ENCODE measurements around the gene ALOXE3.

ALOXE3 gene

DNA sequence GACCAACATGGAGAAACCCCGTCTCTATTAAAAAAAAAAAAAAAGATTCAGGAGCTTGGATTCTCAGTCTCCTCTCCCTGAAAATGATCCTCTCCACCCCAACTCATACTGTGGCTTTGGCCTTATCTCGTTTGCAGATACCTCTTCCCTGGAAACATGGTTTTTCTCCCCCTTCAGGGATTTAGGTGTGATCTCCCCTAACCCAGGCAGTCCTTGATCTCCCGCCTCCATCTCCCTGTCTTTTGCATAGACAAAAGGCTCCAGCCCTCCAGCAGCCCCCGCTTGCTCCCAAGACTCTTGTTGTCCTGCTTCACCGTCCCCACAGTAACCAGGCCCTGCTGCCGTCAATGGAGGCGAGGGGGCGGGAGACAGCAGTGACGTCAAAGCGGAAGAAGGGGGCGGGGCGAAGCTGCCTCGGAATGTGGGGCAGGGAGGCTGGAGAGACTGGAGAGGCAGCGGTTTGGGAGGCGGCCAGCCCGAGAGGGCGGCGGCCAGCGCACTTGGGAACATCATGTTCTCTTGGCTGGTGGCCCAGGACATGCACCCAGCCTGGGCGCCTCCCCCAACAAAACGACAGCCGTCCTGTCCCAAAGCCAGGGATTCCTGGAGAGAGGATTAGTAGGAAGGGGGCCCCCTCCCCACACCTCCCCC lies 35.8 kb upstream of the ALOXE3 start:
- peak; percentile 94 for DNase-seq

DNA sequence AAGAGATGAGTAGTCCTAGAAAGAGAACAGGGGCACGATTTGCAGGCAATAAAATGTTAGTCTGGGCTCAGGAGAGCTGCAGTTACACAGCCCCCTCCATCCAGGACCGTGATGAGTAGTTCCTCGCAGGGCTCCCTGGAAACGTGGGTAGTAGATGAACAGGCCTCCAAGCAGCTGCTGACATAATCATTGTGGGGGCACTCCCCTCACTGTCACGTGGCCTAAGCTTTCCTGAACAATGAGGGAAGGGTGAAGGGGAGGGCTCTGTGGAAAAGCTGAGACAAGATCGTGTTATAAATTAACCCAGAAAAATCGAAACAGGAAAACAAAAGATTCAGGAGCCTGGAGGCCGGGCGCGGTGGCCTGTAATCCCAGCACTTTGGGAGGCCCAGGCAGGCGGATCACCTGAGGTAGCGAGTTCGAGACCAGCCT lies 35.2 kb upstream of the ALOXE3 start:
- no peak for DNase-seq

DNA sequence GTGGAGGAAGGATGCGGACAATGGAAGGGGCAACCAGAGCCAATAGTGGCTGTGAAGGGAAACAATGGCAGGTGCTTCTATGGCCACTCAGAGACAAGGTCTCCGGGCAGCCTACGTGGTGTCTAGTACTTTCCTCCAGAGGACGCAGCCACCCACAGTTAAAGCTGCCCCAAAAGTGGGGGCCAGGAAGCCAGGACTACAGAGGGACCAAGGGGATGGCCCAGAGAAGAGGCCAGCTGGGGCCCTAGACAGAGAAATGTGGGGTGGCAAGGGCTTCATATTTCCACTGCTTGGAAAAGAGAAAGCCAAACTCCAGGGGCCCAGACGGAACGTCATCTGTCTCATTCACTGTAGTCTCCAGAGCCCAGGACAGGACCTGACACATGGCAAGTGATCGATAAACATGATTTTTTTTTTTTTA lies 34.7 kb upstream of the ALOXE3 start:
- no peak for DNase-seq

DNA sequence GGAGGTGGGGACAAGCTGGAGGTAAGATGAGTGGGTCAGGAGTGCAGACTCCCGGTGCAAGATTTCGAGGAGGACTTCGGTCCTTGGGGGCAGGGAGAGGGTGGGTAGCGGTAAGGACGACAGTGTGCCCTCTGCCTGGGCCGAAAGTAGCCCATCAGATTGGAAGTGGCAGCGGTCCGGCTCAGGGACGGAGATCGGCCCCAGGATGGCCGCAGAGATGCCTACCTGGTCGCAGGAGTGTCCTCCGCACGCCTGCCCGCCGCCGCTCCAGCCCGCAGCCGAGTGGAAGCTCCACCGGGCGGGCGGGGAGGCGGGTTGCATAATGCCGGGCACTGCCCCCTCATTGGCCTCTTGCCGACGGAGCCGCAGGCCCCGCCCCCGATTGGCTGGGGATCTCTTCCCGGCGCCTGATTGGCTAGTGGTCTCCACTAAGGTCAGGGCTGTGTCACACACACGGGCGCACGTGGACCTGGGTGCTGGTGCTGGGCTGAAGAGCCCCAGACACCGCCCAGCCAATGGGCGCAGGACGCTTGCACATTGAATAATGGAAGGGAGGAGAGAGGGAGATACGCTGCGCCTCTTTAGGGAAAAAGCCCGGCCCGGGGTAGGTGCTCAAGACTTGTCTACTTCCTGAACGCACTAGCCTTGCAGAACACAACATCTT lies 33.9 kb upstream of the ALOXE3 start, which contains the start of gene PER1:
Gene PER1, minus strand, starts transcription at position 293 of the 664 bp plus-strand sequence. CDS start 1,698 bp downstream, outside the sequence.
- peak; percentile 91 for DNase-seq

DNA sequence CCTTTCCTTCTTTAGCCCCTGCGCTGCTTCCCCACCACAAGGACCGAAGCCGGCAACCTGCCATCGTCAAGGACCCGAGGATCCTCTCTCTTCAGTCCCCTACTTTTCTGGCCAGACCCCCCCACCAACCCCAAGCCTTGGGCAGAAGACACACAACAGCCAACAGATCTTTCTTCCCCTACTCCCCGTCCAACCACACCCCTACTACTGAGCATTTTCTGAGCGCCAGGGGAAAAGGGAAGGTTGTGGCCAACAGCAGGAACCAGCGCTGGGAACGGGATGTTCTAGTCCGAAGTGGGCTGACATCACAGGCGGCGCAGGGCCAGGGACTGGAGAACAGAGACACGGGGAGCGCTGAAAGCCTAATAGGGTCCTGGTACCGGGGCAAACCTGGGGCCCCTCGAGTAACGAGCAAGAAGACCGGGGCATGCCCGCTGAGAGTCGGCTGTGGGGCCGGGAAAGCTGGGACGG lies 33.4 kb upstream of the ALOXE3 start:
- DNase-seq = no peak

DNA sequence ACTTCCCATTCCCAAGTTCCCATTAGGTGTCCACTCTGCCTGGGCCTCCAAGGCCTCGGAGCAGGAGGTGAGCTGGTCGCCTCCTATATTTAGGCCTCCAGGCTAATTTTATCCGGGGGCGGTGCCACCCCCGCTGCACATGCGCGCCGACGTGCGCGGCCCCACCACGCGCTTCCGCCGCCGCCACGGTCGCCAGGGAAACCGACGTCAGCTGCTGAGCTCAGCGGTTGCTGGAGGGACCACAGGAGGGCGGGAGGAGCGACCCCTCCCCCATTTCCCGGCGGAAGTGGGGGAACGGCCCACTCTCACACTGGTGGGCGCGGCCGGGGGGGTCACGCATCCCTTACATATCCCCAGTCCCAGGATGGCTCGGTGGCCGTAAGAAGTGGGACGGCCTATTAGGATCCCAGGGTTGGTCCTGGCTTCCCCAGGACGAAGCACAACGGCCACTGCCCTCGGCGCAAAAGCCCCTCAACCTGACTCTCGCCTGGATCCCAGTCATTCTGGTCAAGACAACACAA lies 32.9 kb upstream of the ALOXE3 start:
- DNase-seq = peak; percentile 88

DNA sequence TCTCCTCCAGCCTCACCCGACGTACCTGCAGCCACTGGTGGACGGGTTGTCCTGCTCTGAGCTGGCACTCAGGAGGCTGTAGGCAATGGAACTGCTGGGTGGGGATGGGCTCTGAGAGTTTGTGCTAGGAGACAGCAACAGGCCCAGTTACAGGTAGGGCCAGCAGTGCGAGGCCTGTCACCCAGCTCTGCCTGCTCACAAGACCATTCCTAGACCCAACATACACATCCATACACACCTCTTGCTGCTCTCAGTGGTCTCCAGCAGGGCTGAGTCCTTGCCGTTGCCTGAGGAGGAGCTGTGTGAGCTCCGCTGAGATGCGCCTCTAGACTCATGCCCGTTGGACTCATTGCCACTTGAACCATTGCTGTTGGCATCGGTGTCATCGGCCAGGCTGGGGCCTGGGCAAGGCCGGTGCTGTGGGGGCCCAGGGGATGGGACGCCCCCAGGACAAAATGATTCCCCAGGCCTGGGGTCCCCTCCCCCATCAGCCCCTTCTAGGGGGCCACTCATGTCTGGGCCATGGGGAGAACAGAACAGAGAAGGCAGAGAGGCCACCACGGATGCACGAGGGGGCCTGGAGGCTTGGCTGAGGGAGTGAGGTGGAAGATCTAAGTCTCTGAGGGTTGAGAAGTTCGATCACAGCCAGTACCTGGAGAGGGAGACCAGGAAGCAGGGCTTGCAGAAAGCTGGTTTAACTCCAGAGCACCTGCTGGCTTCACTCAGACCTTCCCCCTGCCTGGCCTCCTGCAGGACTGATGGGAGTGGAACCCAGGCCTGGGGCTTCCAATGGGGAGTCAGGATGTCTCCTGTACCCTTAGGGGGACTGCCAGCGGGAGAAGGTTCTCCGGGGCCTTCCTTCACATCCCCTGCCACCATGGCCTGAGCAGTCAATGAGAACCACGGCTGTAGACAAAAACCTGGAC lies 32.1 kb upstream of the ALOXE3 start:
- DNase-seq = no peak

DNA sequence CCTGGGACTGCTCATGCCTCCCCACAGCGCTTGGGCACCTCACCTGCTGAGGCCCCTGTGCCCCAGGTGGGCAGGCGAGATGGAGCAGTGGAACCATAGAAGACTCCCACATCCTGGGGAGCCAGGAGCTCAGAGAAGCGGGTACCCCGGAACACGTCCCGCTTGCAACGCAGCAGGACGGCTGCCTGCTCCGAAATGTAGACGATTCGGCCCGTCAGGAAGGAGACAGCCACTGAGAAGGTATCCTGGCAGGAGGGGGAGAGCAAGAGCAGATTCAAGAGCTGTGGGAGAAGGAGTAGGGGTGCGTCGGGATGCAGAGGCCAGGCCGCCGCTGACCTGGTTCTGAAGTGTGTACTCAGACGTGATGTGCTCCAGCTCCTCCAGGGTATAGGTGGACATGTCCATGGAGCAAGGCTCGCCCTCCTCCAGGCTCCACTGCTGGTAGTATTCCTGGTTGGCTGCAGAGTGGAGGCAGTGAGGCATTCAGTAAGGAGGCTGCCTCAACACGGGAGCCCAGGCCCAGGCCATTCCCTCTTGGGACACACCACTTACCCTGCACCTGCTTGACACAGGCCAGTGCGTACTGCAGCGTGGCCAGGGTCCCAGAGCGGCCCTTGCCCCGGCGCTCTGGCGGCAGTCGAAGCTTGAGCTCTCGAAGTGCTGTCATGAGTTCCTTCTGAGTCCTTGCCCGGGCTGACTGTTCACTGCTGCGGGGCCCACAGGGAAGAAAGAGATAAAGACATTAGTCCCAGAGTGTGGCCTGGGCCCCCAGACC lies 31.3 kb upstream of the ALOXE3 start:
- DNase-seq = no peak

DNA sequence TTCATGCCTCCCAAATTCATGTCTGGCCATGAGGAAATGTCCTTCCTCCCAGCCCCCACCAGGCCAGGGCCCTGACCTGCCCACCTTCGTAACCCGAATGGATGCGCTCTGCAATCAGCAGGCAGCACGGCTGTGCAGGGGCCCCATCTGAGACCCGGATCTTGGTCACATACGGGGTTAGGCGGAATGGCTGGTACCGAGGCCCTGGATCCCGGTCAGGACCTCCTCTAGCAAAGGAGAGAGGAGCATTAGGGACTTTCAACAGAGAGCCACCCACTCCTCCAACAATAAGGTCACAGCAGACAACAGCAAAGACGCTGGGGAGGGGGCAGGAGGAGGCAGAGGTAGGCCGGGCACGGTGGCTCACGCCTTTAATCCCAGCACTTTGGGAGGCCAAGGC lies 30.2 kb upstream of the ALOXE3 start:
- DNase-seq = no peak

DNA sequence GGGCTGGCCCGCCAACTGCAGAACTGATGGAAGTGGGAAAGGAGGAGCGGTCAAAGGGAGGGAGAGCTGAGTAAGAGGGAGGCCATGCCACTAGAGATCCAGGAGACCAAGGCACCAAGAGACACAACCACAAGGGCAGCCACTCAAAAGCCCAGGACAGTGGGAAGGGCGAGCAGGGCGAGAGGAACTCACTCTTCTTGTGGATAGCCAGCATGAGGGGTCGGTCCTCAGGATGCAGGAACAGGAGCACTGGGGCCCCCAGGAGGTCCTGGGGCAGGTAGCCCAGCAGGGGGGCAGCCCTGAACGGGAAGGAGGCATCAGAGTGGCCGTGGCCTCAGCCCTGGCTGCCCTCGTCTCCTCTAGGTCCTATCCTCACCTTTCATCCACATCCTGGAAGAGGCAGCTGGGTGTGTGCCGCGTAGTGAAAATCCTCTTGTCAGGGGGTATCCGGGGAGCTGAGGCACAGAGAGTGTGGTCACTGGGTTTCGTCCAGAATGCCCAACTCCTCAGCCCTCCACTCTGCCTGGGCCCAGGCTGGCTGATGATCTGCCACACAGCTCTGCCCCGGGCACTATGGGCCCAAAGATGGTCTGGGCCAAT lies 29.6 kb upstream of the ALOXE3 start:
- no peak for DNase-seq

DNA sequence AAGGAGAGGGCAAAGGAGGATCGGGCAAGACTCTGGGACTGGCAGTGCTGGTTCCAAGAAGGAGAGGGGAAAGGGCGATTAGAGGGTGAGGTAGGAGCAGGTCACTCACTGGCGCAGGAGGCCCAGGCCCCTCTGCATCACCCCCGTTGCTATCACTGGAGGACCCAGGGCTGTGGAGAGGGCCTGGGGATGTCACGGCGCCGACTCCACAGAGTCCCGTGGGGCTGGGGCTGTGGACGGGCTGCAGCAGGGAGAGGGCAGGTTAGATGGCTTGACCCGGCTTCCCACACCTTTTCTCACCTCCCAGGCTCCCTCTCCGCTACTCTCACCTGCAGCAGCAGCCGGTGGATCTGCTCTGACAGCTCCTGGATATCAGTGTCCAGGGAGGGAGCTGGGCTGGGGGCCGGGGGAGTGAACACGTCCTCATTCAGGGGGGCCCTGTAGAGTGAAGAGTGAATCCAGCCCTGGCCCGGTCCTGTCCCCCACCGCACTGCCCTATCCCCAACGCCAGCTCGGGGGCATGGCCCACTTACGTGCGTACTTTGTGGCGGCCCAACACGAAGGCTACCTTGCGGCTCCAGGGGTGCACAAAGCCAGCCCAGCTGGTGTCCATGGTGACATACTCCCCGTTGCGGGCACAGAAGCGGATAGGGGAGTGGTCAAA lies 29.0 kb upstream of the ALOXE3 start:
- DNase-seq = no peak

DNA sequence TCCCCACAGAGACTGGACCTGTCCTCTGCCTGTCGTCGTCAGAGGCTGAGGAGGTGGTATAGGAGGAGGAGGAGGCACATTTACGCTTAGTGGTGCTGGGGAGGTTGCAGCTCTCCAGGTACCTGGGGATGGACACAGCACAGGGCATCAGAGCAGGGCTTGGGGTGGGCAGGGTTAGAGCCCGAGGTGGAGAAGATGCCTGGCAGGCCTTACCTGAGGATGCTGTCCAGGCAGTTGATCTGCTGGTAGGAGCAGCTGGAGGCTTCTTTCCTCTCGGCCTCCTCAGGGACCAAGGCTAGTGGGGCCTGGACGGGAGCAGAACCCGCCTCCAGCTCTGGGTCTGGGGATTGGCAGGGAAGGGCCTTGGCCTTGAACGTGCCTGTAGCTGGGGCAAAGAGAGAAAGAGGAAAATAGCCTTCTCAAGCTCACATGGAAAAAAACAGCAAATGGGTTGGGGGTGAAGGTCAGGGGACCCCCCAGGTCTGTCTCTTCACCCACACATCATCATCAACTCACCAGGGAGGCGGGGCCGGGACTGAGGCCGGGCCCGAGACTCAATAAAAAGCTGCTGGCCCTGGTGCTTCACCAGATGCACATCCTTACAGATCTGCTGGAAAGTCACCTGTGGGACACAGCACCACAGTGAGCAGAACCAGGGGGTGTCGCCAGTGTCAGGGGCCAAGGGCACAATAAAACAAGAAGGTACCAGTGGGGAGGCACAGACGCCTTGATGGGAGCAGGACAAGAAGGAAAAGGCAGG lies 28.2 kb upstream of the ALOXE3 start:
- no peak for DNase-seq

DNA sequence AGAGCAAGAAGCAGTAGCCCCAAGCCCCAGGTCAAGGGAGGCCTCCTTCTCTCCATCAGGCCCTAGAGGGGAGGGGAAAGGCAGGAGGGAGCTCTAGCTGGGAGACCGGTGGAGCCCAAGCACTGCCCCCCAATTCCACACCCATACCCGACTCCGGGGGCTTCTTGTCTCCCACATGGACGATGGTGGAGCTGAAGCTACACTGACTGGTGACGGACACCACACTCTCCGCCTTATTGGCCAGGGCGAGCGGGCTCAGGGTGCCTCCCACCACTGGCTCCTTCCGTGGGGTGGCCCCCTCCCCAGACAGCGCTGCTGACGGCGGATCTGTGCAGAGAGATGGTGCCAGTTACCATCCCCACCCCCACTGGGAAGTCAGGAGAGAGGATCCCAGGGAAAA lies 27.5 kb upstream of the ALOXE3 start:
- DNase-seq = no peak

DNA sequence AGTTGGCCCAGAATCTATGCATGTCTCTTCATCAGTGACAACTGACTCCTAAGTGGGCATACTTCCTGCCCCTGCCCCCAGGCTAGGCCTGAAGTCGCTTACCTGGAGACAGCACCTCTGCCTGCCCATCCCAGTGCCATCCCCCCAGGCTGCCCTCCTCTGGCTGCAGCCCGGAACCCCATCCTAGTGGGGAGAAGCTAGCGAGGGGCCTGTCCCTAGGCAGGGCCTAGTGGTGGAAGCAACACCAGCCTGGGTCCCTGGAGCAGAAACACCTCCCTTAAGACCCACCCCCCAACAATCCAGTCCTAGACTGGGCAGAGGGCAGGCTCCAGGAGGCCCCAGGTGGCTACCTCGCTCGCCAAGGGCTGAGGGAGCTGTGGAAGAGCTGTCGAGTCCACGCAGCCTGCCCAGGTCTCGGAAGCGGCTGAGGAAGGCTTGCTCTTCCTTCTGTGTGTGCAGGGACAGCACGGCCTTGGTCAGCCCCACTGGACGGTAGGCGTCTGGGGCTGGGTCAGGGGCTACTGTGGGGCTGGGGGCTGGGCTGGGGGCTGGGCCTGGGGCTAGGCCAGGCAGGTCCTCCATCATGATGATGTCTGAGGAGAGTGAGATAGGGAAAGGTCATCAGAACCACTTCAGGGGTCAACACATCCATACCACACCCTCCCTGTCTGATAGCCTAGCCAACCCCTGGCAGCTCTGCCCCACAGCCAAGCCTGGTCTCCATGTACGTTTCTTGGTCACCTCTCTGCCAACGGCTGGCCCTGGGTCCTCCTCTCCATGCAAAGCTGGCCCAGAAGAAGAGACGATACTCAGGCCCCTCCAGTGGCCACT lies 26.3 kb upstream of the ALOXE3 start:
- DNase-seq = no peak

DNA sequence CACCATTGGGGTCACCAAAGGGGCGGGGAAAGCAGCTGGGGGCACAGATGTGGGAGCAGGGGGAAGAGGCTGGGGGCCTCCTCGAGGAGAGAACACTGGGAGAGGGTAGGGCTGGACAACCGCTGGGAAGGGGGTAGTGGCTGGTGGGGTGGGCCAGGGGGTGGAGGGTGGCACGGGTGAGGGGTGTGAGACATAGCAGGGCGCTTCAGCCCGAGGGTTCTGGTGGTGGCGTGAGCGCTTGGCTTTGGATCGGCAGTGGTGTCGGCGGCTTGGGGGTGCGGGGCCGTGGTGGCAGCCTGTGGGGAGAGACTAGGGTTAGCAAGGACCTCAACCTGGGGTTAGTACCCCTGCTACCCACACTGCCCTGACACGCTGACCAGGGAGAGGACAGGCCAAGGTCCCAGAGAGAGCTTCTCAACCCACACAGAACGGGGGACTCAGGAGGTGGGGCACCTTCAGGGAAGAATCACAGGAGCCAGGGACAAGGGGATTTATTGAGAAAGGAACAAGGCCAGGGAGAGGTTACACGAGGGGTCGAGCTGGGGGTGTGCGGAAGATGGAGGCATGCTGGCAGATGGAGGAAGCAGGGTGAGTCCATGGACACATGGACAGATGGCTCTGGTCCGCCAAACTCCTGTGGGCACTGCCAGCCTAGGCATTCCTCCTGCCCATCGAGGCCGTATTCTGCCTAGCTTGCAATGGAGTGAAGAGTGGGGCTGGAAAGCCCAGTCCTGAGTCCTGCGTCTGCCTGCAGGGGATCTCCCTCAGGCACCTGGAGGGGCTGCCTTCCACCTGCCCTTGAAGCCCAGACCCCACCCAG lies 25.5 kb upstream of the ALOXE3 start:
- DNase-seq = no peak

DNA sequence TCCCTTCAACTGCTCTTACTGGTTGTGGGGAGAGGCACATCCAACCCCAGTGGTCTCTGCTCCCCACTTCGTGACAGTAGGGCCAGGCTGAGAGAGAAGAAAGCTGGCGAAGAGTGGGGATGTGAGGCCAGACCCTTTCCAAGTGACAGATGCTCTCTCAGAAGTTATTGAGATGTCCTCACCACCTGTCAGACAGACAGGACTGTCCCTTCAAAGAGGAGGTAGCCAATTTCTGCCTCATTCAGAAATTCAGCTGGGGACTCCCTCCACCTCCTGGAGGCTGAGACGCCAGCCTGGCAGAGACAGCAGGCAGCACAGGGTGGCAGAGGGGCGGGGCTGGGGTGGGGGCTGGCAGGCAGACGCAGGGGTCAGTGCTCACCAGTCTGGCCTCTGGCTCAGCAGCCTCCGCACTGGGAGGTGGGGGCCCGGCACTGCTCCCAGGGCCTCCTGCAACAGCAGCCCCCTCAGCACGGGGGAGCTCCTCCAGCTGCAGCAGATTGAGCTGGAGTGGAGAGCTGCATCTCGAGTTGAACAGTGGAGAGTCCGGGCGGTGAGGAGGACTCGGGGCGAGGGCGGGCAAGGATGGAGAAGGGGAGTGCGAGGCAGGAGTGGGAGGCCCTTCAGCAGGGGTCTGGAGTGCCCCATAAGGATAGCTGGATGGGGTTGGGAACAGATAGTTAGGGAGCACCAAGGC lies 24.7 kb upstream of the ALOXE3 start:
- no peak for DNase-seq

DNA sequence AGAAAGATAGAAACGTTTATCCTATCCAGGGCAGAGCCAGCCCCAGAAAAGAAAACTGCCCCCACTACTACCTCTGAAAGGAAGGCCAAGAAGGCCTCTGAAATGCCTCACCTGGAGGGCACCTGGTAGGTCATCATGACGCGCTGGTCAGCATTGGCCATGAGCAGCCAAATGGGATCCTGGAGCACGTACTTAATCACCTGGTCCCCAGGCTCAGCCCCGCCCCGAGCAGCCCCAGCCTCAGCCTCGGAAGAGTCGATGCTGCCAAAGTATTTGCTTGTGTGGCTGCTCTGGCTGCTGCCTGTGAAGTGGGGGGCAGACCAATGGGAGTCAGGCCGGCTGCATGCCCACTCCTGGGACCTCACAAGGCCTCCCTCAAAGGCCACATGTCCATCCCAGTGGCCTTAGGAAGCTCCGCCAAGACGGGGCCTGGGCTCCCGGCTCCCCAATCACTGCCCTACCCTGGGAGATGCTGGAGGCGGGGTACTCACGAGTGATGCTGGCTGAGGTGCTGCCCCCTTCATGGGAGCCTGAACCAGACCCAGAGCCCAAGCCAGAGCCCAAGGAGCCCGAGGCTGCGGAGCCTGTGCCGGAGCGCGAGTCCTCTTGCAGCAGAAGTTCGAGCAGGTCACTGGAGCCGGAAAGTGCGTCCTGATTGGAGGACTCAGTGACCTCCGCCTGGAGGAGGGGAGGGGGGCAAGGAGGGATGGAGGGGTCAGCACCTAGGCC lies 24.0 kb upstream of the ALOXE3 start:
- DNase-seq = no peak

All from RPMI8226 (cell line).